K562 (cell line): ENCODE results near the gene PRPSAP1. TPM values are rescaled to one million over a fixed set of nuclear protein-coding genes. Genes with fewer than 3 reads are reported as not detected.

Experiments
- ATAC-seq: fragments of 200-7000 bp; cut with Tn5 transposase; 3 replicates; pipeline ENCODE4 v1.9.1; 2020; ENCODE audit warnings: moderate library complexity
- BruUV-seq: library from RNA; stranded (reverse); fragments of 400-500 nt; replicated peaks from 2 replicates; lab custom pipeline; 2021; lab: Mats Ljungman, UMichigan
- CTCF ChIA-PET: fragments of 300-600 bp; formaldehyde crosslinking; extraction: SDS; loops from one replicate; lab custom pipeline; 2021; ENCODE audit warnings: low intra/inter-chr PET ratio; lab: Yijun Ruan, JAX
- POLR2A ChIA-PET: fragments of 300-600, 350-650 bp; sonication (Branson Sonifier 250); formaldehyde crosslinking; extraction: SDS; loops from one replicate; lab custom pipeline; 2021; ENCODE audit warnings: antibody characterized with exemption, inconsistent platforms; lab: Yijun Ruan, JAX
- DNase-seq, 4 experiments: peaks; one replicate each; pipeline versions ENCODE4 v3.0.0 to v3.0.0-alpha.2; 2011 to 2018; ENCODE audit warnings: low spot score in 3 of 4, mixed read lengths in 3 of 4; ENCODE audit errors: extremely low read depth in 1 of 4
- FAIRE-seq: peaks from 2 replicates; lab custom pipeline; 2011; peaks lifted over from hg19 to GRCh38; lab: Jason Lieb, UNC
- H2AFZ ChIP-seq: 2 replicates; pipeline ENCODE4 v1.6.0; 2011; ENCODE audit warnings: low read depth, low read length, control low read depth, inconsistent platforms
- H3K27ac ChIP-seq: fragments of 200-600 bp; 3 replicates; pipeline ENCODE4 v1.8.0; 2011; ENCODE audit warnings: low read depth, mild to moderate bottlenecking, control low read depth, inconsistent platforms, low read length, moderate library complexity, mixed read lengths; ENCODE audit errors: extremely low read depth
- H3K27me3 ChIP-seq, 2 experiments: fragments of 300-600 bp in 1 of 2; 2 replicates in 1 of 2; 3 replicates in 1 of 2; pipeline versions ENCODE4 v1.6.0 to v1.8.0; 2011; ENCODE audit warnings: inconsistent platforms in 2 of 2, low read length in 2 of 2, mild to moderate bottlenecking in 1 of 2, mixed read lengths in 1 of 2, moderate library complexity in 1 of 2; ENCODE audit not compliant: control insufficient read depth in 2 of 2, insufficient read depth in 2 of 2
- H3K36me3 ChIP-seq: fragments of 300-600 bp; 3 replicates; pipeline ENCODE4 v1.8.0; 2011; ENCODE audit warnings: mild to moderate bottlenecking, low read length, inconsistent platforms; ENCODE audit not compliant: control insufficient read depth, insufficient read depth
- H3K4me1 ChIP-seq, 2 experiments: fragments of 200-600 bp in 1 of 2; replicated peaks in 1 of 2; 2 replicates in 1 of 2; 3 replicates in 1 of 2; pipeline versions ENCODE4 v1.5.1 to v1.8.0; 2011; ENCODE audit warnings: inconsistent platforms in 2 of 2, low read length in 2 of 2, mild to moderate bottlenecking in 1 of 2, mixed read lengths in 1 of 2, moderate library complexity in 1 of 2; ENCODE audit not compliant: control insufficient read depth in 2 of 2, insufficient read depth in 2 of 2
- H3K4me2 ChIP-seq: 2 replicates; pipeline ENCODE4 v1.6.1; 2011; ENCODE audit warnings: low read length, control low read depth, inconsistent platforms, mixed read lengths; ENCODE audit not compliant: insufficient read depth
- H3K4me3 ChIP-seq: fragments of 200-600 bp; sonication (generic), shearing (Covaris generic); 2 replicates; pipeline ENCODE4 v1.5.1; 2016; ENCODE audit warnings: control low read depth, inconsistent platforms
- H3K79me2 ChIP-seq: fragments of 200-600 bp; 3 replicates; pipeline ENCODE4 v1.8.0; 2011; ENCODE audit warnings: low read length, inconsistent platforms; ENCODE audit not compliant: control insufficient read depth, insufficient read depth
- H3K9ac ChIP-seq, 2 experiments: 2 replicates each; pipeline versions ENCODE4 v1.6.0 to v1.6.1; 2011; ENCODE audit warnings: low read depth in 2 of 2, low read length in 2 of 2, control low read depth in 1 of 2, inconsistent platforms in 1 of 2, mild to moderate bottlenecking in 1 of 2, mixed read lengths in 1 of 2; ENCODE audit not compliant: insufficient read depth in 1 of 2
- H3K9me1 ChIP-seq: one replicate; pipeline ENCODE4 v1.6.0; 2011; ENCODE audit warnings: inconsistent platforms, mild to moderate bottlenecking, low read length, moderate library complexity; ENCODE audit not compliant: control insufficient read depth, insufficient read depth
- H3K9me3 ChIP-seq: replicated peaks from 2 replicates; pipeline ENCODE4 v1.5.1; 2011; ENCODE audit warnings: low read depth, low read length, inconsistent platforms; ENCODE audit not compliant: control insufficient read depth, insufficient read depth
- H4K20me1 ChIP-seq: replicated peaks from 2 replicates; pipeline ENCODE4 v1.6.1; 2011; ENCODE audit warnings: low read length, inconsistent platforms, mixed read lengths; ENCODE audit not compliant: control insufficient read depth, insufficient read depth
- POLR2G ChIP-seq: fragments of 200-400 bp; formaldehyde crosslinking; IDR thresholded peaks from 2 replicates; pipeline ENCODE4 v1.6.1; 2017; ENCODE audit warnings: low read depth, mild to moderate bottlenecking, antibody characterized with exemption, low read length, moderate library complexity
- RBFOX2 ChIP-seq: fragments of 200-400 bp; formaldehyde crosslinking; IDR thresholded peaks from 2 replicates; pipeline ENCODE4 v1.6.1; 2017; ENCODE audit warnings: low read depth, mild to moderate bottlenecking, low read length, moderate library complexity
- SAFB ChIP-seq: fragments of 200-400 bp; formaldehyde crosslinking; IDR thresholded peaks from 2 replicates; pipeline ENCODE4 v1.6.1; 2017; ENCODE audit warnings: low read depth, low read length, borderline replicate concordance
- ZNF592 ChIP-seq: fragments of 450-650 bp; IDR thresholded peaks from 2 replicates; pipeline ENCODE4 v1.6.1; 2017; ENCODE audit warnings: antibody characterized with exemption, mild to moderate bottlenecking
- ZNF609 ChIP-seq: sonication (generic); formaldehyde crosslinking; IDR thresholded peaks from 2 replicates; pipeline ENCODE4 v1.8.1; 2023; ENCODE audit warnings: missing genetic modification reagents, mild to moderate bottlenecking, borderline replicate concordance
- ZNF77 ChIP-seq: fragments of 250-450 bp; sonication (Bioruptor Pico); IDR thresholded peaks from 2 replicates; pipeline ENCODE4 v1.5.0; 2020
- WGBS: fragments of 100-300 bp; shearing (Covaris generic); methylation state at CpG from one replicate; pipeline ENCODE4 v1.1.6; 2016; ENCODE audit warnings: low coverage, mixed read lengths; ENCODE audit not compliant: insufficient coverage; ENCODE audit errors: missing lambda C conversion rate; 5-methylcytosine and 5-hydroxymethylcytosine counted together
- in situ Hi-C: fragments of 300-500 bp; cut with MboI; formaldehyde crosslinking; loops from 4 replicates; pipeline ENCODE4 v1.15.0; 2018; ENCODE audit warnings: inconsistent platforms, mixed read lengths
- intact Hi-C: fragments of 100-400 bp; cut with micrococcal nuclease; formaldehyde crosslinking; loops from 2 replicates; pipeline ENCODE4 v1.14.2; 2022
- polyA plus RNA-seq, 8 experiments: library from polyadenylated mRNA; depleted of rRNA in 4 of 8; stranded (reverse) in 5 of 8; unstranded in 3 of 8; fragments of >200 nt; fragmentation: Nextera tagmentation in 2 of 8; fragmentation: Illumina TruSeq in 1 of 8; extraction: Ambion mirVana in 2 of 8; extraction: Trizol in 1 of 8; gene quantifications; 2 replicates each; pipeline versions ENCODE4 v1.2.1 to v1.2.3, GENCODE V29; 2011 to 2014; ENCODE audit warnings: inconsistent platforms in 1 of 8, missing spikeins in 1 of 8
- total RNA-seq, 7 experiments: library from RNA; depleted of rRNA in 6 of 7; stranded (reverse); fragments of >200 nt in 6 of 7; fragmentation: Illumina TruSeq in 2 of 7; extraction: Trizol in 2 of 7; gene quantifications; 2 replicates each; pipeline versions ENCODE4 v1.2.1 to v1.2.3, GENCODE V29; 2011 to 2021; ENCODE audit warnings: low replicate concordance in 1 of 7

PRPSAP1 gene
- total and polyA plus RNA-seq, 9 of the 15 experiments (the other 6 are each of a cell fraction or from before 2014, with no cell fraction given), result 21.9 to 77.1 (median 40.8) TPM

DNA sequence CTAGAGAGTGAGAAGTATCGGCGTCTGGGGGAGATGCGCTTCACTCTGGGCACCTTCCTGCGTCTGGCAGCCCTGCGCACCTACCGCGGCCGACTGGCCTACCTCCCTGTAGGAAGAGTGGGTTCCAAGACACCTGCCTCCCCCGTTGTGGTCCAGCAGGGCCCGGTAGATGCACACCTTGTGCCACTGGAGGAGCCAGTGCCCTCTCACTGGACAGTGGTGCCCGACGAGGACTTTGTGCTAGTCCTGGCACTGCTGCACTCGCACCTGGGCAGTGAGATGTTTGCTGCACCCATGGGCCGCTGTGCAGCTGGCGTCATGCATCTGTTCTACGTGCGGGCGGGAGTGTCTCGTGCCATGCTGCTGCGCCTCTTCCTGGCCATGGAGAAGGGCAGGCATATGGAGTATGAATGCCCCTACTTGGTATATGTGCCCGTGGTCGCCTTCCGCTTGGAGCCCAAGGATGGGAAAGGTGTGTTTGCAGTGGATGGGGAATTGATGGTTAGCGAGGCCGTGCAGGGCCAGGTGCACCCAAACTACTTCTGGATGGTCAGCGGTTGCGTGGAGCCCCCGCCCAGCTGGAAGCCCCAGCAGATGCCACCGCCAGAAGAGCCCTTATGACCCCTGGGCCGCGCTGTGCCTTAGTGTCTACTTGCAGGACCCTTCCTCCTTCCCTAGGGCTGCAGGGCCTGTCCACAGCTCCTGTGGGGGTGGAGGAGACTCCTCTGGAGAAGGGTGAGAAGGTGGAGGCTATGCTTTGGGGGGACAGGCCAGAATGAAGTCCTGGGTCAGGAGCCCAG is 33.5 kb upstream of the PRPSAP1 start:
- POLR2A ChIA-PET, result interaction anchor here (0.5 to 3.1 kb wide), 5 partner anchors 10 to 122 kb away, joined by 3 to 15 read pairs (median 8); partner anchors contain the start of gene UBALD2
- peaks cover 51% of the 10 kb centered on the region; the same call in 2 of the 3 replicates for H3K36me3 ChIP-seq
- DNase-seq (peak in 1 of 4 experiments; percentile 21), FAIRE-seq (no peak), ATAC-seq (no peak)
- H3K79me2 ChIP-seq, result peaks cover 37% of the 10 kb centered on the region
- H3K4me2 ChIP-seq, result peak overlapping the region; percentile 88; the same call in 1 of the 2 replicates
- peaks cover 14 to 63% of the 10 kb centered on the region in 2 experiments for H3K4me1 ChIP-seq
- in situ Hi-C loops (no loop called here), intact Hi-C loops (no loop called here)
- no peaks in the 10 kb centered on the region for H3K9me1 ChIP-seq
- no peaks in the 10 kb centered on the region for H3K27me3 ChIP-seq
- BruUV-seq, result no TSS peak
- H3K4me3 ChIP-seq, result no peak overlapping the region
- H3K27ac ChIP-seq, result no peak overlapping the region
- H3K9ac ChIP-seq, result peak overlapping the region in 1 of 2 experiments; percentile 96; a peak in 2 of 4 replicates
- WGBS, result 97% methylated on average over 28 of the region's 31 CpGs
- CTCF ChIA-PET, result interaction anchor here (0.6 to 0.7 kb wide), 2 partner anchors 11 to 83 kb away, joined by 3 read pairs; no protein-coding TSS in a partner anchor
- H4K20me1 ChIP-seq, result no peaks in the 10 kb centered on the region
- no peak overlapping the region for H2AFZ ChIP-seq
- H3K9me3 ChIP-seq, result no peaks in the 10 kb centered on the region
- peak; percentile 74 for TF ChIP-seq POLR2G
- no peak for TF ChIP-seq ZNF609 (CRISPR knock-in tag)
- no peak for TF ChIP-seq ZNF77 (CRISPR knock-in tag)
- peak; percentile 37; the same call in 1 of the 2 replicates for TF ChIP-seq RBFOX2
- TF ChIP-seq ZNF592, result no peak
- TF ChIP-seq SAFB, result no peak
